Gastrocnemius medialis (tissue), 4 donors: ENCODE results near the gene EPS8L2.

Source experiments
- POLR2A ChIP-seq, 2 donors: fragments of 450-650 bp; IDR thresholded peaks; one replicate each; pipeline ENCODE4 v1.6.1; 2017; ENCODE audit warnings: antibody characterized with exemption in 2 of 2, mild to moderate bottlenecking in 2 of 2, moderate library complexity in 2 of 2
- TF ChIP-seq, protein P1 (sequence below), 5 experiments: fragments of 450-650 bp in 3 of 5; fragments of 200-600 bp in 2 of 5; sonication (generic) in 2 of 5; IDR thresholded peaks in 4 of 5; conservative IDR thresholded peaks in 1 of 5; 1 replicate in 4 of 5; 2 replicates in 1 of 5; pipeline ENCODE4 v1.5.1; 2016 to 2019; ENCODE audit warnings: antibody characterized with exemption in 5 of 5, mild to moderate bottlenecking in 3 of 5, moderate library complexity in 3 of 5

DNA sequence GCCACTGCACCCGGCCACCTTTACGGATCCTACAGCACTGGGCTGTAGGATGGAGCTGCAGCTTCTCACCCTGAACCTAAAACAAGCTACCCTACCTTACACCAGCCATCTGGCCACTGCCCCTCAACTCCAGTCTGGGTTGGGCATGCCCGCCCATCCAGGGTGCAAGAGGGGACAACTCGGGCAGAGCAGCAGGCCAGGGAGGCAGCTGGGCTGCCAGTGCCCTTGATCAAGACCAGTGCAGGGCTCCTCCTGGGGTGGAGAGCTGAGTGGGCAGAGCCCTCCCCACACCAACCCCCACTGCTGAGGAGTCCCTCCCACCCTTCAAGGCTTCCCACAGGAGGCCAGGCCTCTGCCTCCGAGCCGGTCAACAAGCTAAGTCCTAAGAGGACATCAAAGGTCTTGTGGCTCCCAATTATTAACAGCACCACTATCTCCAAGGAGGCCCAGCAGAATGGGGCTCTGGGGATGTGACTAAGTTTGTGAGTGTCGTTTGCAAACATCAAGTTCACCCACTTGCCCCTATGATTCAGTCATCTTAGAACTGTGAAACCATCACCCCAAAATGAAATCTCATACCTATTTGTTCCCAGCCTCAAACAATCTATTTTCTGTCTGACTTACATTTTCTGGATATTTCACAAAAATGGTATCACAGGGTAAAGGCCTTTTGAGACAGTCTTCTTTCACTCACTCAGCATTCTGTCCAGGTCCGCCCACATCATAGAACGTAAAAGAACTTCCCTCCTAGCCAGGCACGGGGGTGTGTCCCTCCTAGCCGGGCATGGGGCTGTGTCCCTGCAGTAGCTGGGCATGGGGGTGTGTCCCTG is 60.3 kb downstream of the EPS8L2 start:
- TF ChIP-seq, protein P1, sequence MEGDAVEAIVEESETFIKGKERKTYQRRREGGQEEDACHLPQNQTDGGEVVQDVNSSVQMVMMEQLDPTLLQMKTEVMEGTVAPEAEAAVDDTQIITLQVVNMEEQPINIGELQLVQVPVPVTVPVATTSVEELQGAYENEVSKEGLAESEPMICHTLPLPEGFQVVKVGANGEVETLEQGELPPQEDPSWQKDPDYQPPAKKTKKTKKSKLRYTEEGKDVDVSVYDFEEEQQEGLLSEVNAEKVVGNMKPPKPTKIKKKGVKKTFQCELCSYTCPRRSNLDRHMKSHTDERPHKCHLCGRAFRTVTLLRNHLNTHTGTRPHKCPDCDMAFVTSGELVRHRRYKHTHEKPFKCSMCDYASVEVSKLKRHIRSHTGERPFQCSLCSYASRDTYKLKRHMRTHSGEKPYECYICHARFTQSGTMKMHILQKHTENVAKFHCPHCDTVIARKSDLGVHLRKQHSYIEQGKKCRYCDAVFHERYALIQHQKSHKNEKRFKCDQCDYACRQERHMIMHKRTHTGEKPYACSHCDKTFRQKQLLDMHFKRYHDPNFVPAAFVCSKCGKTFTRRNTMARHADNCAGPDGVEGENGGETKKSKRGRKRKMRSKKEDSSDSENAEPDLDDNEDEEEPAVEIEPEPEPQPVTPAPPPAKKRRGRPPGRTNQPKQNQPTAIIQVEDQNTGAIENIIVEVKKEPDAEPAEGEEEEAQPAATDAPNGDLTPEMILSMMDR (IDR thresholded peaks at IDR 0.05 in 4 of 5, conservative IDR thresholded peaks at IDR 0.05 in 1 of 5) = no peak
- no peak for TF ChIP-seq POLR2A (IDR thresholded peaks at IDR 0.05)
